Measurements from ENCODE around the gene EPHA8.

Gene EPHA8

DNA sequence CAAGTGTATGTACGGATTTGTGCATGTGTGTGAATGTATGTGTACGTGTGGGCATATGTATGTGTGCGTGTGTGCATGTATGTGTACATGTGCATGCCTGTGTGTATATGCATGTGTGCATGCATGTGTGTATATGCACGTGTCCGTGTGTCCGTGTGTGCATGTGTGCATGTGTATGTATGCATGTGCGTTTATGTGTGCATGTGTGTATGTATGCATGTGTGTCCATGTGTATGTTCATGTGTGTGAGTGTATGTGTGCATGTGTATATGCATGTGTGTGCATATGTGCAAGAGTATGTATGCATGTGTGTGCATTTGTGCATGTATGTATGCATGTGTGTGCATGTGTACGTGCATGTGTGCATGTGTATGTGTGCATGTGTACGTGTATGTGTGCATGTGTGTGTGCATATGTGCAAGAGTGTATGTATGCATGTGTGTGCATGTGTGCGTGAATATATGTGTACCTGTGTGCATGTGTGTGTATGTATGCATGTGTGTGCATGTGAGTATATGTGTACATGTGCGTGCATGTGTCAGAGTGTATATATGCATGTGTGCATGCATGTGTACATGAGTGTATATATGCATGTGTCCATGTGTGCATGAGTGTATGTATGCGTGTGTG, 15.6 kb downstream of the EPHA8 start:
- Histone ChIP-seq H3K36me3 (ENCODE audit: insufficient read depth, low read length) (no peaks in the 10 kb centered on the region), H3K4me1 (ENCODE audit: insufficient read depth, low read length) (no peaks in the 10 kb centered on the region), H3K9me3 (ENCODE audit: low read length) (no peaks in the 10 kb centered on the region), H3K27me3 (ENCODE audit: insufficient read depth, low read length) (peaks cover 15% of the 10 kb centered on the region), H2AFZ (ENCODE audit: low read depth, low read length) (no peak overlapping the region), H3K4me3 (ENCODE audit: low read length) (no peak overlapping the region)

DNA sequence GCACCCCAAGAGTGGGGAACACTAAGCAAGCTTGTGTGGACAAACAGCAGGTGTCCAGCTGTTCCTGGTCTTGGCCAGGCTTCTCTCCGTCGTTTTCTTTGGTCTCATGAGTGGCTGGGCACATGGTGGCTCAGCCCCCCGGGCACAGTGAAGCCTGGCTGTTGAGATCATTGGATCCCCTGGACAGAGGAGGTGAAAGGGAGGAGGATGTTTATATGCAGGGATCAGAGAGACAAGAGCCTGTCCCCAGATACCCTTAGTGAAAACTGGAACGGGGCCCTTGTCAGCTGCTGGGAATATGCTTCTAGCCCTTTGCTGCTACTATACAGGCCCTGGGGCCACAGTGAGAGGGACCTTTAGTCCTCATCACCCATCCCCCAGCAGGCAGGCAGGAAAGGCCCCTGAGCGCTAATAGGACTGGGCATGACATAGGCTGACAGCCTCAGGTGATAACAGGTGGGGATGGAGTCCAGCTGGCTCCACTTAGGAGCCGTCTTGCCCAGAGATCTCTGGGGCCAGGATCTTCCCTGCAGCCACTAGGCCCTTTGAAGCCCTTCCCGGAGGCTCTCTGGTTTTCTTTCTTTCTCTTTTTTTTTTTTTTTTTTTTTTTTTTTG, 16.4 kb downstream of the EPHA8 start:
- Histone ChIP-seq H3K9me3 (ENCODE audit: low read length) (no peaks in the 10 kb centered on the region), H3K4me3 (ENCODE audit: low read length) (no peak overlapping the region), H3K4me1 (ENCODE audit: insufficient read depth, low read length) (no peaks in the 10 kb centered on the region), H2AFZ (ENCODE audit: low read depth, low read length) (no peak overlapping the region), H3K27me3 (ENCODE audit: insufficient read depth, low read length) (peaks cover 21% of the 10 kb centered on the region), H3K36me3 (ENCODE audit: insufficient read depth, low read length) (no peaks in the 10 kb centered on the region)

DNA sequence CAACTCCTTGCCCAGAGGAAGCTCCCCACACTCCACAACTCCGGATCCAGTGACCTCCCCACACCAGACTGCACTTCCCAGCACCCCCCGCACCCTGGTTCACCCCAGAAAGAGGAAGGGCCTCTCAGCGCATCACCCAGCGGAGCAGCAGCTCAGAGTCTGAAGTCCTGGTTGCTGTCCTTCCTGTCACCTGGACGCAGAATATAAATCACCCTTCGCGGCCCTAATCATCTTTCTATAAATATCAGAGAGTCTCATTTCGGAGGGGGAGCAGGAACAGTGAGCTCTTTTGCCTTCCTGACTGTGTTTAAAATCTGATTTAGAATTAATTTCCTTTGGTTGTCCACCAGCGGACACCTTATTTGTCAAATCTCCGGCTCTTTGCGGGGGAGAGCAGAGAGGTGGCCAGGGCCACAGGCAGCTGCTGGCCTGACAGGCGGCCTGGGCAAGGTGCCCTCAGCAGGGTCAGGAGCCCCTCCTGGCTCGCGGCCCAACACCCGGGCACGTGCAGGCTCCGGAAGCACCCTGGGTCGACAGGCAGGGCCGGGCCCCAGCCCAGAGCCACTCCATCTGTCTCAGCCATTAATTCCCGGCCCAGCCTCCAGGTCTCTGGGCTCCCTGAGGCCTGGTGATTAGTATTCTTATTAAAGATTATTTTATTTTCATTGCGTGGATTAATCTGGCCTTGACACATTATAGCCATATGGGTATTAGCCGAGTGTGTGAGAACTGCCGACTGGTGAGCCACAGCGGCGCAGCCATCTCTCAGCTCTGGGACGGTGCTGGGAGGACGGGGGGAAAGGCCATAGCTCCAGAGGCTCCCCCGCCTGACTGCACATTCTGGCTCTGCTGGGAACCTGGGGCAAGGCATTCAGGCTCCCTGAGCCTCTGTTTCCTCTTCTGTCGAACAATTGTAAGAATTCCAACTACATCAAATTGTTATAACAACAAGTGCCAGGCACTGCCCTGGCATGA, 19.7 kb downstream of the EPHA8 start:
- peaks cover 42% of the 10 kb centered on the region for H3K27me3 ChIP-seq (ENCODE audit: insufficient read depth, low read length)
- no peak overlapping the region for H3K4me3 ChIP-seq (ENCODE audit: low read length)
- H2AFZ ChIP-seq (ENCODE audit: low read depth, low read length) = no peak overlapping the region
- no peaks in the 10 kb centered on the region for H3K4me1 ChIP-seq (ENCODE audit: insufficient read depth, low read length)
- no peaks in the 10 kb centered on the region for H3K9me3 ChIP-seq (ENCODE audit: low read length)
- H3K36me3 ChIP-seq (ENCODE audit: insufficient read depth, low read length) = no peaks in the 10 kb centered on the region

DNA sequence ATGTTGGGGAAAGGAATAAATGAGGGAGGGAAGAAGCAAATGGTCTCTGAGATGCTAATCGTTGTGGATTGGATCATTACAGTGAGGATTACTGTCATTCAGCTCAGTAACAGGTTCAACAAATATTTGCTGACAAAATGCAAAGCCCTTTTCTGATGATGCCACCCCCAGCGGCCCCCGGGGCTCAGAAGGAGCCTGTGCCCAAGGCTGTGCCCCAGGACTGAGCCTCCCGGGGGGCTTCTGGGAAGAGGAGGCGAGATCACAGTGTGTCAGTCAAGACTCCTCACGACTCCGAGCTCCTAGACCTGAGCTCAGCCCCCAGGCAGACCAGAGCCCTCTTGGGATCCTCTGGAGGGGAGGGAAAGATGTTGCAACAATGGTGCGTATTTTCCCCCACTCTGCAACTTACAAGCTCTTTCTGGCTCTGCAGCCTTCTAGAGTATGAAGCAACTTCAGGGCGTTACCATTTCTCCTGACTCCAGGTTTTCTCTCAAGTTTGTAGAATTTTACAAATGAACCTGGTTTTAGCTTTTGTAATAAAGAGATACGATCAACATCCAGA, 20.8 kb downstream of the EPHA8 start:
- Histone ChIP-seq H3K4me3 (ENCODE audit: low read length) (no peak overlapping the region), H3K36me3 (ENCODE audit: insufficient read depth, low read length) (no peaks in the 10 kb centered on the region), H2AFZ (ENCODE audit: low read depth, low read length) (no peak overlapping the region), H3K9me3 (ENCODE audit: low read length) (no peaks in the 10 kb centered on the region), H3K27me3 (ENCODE audit: insufficient read depth, low read length) (peaks cover 45% of the 10 kb centered on the region), H3K4me1 (ENCODE audit: insufficient read depth, low read length) (no peaks in the 10 kb centered on the region)

DNA sequence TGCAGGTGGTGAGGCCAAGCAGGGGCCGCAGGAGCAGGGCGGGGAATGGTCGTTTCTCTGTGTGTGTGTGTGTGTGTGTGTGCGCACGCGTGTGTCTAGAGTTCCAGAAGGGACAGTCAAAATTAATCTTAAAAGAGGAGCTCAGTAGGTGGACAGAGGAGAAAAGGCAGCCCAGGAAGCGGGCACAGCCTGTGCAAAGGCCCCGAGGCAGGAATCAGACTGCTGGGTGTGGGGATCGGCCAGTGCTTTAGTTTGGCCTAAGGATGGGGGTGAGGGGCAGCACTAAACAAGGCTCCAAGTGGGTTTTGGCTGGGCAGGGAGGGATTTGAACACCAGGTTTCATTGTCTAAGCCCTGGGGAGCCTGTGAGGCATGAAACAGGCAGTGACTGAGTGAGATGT, 21.7 kb downstream of the EPHA8 start:
- Histone ChIP-seq H3K4me1 (ENCODE audit: insufficient read depth, low read length) (no peaks in the 10 kb centered on the region), H3K9me3 (ENCODE audit: low read length) (no peaks in the 10 kb centered on the region), H3K36me3 (ENCODE audit: insufficient read depth, low read length) (no peaks in the 10 kb centered on the region), H2AFZ (ENCODE audit: low read depth, low read length) (no peak overlapping the region), H3K27me3 (ENCODE audit: insufficient read depth, low read length) (peaks cover 52% of the 10 kb centered on the region), H3K4me3 (ENCODE audit: low read length) (no peak overlapping the region)

DNA sequence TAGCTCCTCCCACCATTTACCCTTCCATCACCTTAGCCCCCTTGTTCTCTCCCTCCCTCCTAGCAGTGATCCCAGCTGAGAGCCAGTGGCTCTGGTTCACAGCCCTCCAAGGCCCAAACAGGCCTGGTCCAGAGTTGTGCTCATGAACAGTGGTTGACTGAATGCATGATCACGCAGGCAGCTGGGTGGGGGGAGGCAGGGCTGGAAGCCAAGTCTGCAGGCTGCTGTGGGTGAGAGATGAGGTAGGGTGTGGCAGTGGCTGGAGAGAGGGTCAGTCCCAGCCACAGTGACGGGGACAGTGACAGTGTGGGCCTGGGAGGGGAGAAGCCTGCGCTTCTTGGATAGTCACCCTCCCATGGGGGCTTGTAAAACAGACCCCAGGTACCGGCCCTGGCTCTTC, 22.2 kb downstream of the EPHA8 start:
- Histone ChIP-seq H3K4me3 (ENCODE audit: low read length) (no peak overlapping the region), H3K4me1 (ENCODE audit: insufficient read depth, low read length) (no peaks in the 10 kb centered on the region), H3K36me3 (ENCODE audit: insufficient read depth, low read length) (no peaks in the 10 kb centered on the region), H2AFZ (ENCODE audit: low read depth, low read length) (no peak overlapping the region), H3K27me3 (ENCODE audit: insufficient read depth, low read length) (peaks cover 57% of the 10 kb centered on the region), H3K9me3 (ENCODE audit: low read length) (no peaks in the 10 kb centered on the region)

DNA sequence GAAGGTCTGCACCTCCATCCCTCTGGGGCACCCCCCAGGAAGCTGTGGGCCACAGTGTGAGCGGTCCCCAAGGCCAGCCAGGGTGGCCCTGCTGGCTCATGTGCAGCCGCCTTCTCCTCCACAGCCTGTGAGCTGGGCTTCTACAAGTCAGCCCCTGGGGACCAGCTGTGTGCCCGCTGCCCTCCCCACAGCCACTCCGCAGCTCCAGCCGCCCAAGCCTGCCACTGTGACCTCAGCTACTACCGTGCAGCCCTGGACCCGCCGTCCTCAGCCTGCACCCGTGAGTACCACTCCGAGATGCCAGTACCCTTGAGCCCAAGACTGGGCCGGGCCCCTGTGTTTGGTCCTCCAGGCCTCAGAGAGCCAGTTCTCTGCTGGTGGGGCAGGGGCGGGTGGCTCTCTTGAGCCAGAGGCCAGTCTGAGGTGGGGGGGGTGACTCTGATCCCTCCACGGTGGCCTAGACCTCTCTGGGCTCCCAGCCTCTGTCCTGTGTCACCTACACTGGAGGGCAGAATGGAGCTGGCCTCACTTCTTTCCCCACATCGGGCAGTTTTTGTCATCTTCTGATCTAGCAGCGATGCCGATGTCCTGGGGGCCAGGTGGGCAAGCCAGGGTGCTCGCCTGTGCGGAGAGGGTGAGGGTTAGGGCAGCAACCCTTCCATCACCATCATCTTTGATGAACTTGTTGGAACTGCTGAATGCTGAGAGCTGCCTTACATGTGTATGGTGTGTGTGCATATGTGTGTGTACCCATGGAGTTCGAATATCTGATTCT, 23.3 kb downstream of the EPHA8 start:
- no peaks in the 10 kb centered on the region for H3K4me1 ChIP-seq (ENCODE audit: insufficient read depth, low read length)
- H3K4me3 ChIP-seq (ENCODE audit: low read length) = no peak overlapping the region
- H3K9me3 ChIP-seq (ENCODE audit: low read length) = no peaks in the 10 kb centered on the region
- H3K36me3 ChIP-seq (ENCODE audit: insufficient read depth, low read length) = no peaks in the 10 kb centered on the region
- peaks cover 62% of the 10 kb centered on the region for H3K27me3 ChIP-seq (ENCODE audit: insufficient read depth, low read length)
- no peak overlapping the region for H2AFZ ChIP-seq (ENCODE audit: low read depth, low read length)

DNA sequence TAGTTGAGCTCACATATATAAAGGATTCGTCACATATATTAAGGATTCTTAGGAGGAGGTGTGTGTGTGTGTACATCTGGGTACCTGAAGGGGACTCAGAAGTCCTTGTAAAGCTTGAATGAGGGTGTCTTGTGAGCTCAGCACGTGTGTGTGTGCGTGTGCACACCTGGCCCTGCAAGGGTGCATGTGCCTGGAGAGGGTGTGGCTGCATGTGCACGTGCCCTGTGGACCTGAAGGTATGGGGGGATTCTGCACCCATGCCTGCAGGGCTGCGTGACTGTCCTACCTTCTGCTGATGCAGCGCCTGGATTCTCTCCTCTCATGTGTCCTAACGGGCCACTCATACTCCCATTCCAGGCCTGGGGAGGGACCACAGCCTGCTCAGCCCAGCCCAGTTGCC, 24.0 kb downstream of the EPHA8 start:
- Histone ChIP-seq H3K36me3 (ENCODE audit: insufficient read depth, low read length) (no peaks in the 10 kb centered on the region), H3K9me3 (ENCODE audit: low read length) (no peaks in the 10 kb centered on the region), H3K4me1 (ENCODE audit: insufficient read depth, low read length) (no peaks in the 10 kb centered on the region), H3K4me3 (ENCODE audit: low read length) (no peak overlapping the region), H3K27me3 (ENCODE audit: insufficient read depth, low read length) (peaks cover 66% of the 10 kb centered on the region), H2AFZ (ENCODE audit: low read depth, low read length) (no peak overlapping the region)

DNA sequence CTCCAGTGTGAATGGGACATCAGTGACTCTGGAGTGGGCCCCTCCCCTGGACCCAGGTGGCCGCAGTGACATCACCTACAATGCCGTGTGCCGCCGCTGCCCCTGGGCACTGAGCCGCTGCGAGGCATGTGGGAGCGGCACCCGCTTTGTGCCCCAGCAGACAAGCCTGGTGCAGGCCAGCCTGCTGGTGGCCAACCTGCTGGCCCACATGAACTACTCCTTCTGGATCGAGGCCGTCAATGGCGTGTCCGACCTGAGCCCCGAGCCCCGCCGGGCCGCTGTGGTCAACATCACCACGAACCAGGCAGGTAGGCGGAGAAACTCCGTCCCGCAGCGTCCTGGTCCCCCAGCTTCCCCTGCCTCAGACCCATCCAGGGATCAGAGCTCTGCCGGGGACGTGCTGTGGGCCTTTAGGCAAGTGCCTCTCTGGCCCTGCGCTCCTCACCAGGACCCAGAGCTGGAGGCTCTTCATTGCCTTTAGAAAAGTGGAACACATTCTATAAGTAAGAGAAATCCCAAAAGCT, 25.7 kb downstream of the EPHA8 start:
- H3K27me3 ChIP-seq (ENCODE audit: insufficient read depth, low read length) = peaks cover 67% of the 10 kb centered on the region
- no peaks in the 10 kb centered on the region for H3K4me1 ChIP-seq (ENCODE audit: insufficient read depth, low read length)
- no peak overlapping the region for H3K4me3 ChIP-seq (ENCODE audit: low read length)
- H3K9me3 ChIP-seq (ENCODE audit: low read length) = no peaks in the 10 kb centered on the region
- no peaks in the 10 kb centered on the region for H3K36me3 ChIP-seq (ENCODE audit: insufficient read depth, low read length)
- H2AFZ ChIP-seq (ENCODE audit: low read depth, low read length) = no peak overlapping the region

DNA sequence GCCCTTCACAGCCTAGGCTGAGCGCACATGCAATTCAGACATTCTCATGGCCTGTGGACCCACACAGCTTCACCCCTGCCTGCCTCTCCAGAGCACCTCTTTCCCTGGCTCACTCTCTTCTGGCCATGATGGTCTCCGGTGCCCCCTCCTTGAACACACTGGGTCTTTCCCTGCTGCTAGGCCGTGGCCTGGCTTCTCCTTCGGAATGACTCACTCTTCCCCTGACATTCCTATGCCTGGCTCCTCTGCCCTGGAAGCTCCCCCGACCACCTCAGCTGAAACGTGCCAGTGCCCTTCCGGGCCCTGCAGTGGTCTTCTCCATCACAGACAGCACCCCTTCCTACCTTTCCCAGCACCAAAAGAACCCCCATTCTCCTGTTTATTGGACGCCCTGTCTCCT, 28.3 kb downstream of the EPHA8 start:
- Histone ChIP-seq H2AFZ (ENCODE audit: low read depth, low read length) (no peak overlapping the region), H3K4me3 (ENCODE audit: low read length) (no peak overlapping the region), H3K27me3 (ENCODE audit: insufficient read depth, low read length) (peaks cover 74% of the 10 kb centered on the region), H3K36me3 (ENCODE audit: insufficient read depth, low read length) (no peaks in the 10 kb centered on the region), H3K9me3 (ENCODE audit: low read length) (no peaks in the 10 kb centered on the region), H3K4me1 (ENCODE audit: insufficient read depth, low read length) (no peaks in the 10 kb centered on the region)

DNA sequence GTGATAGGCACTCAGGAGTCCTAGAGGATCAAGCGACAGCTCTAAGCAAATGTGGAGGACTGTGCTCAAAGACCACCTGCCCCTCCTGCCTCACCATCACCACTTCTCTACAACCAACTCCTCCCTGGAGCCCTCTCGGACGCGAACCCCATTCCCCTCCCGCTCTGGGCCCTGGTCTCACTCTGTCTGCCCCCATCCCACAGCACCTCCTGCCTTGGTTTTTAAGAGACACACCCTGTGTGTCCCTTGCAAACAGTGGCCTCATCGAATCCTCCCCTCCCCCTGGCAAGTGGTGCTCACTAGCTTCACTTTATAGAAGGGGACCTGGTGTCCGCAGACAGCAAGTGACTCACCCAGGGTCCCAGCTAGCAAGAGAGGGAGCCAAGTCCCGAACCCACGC, 28.8 kb downstream of the EPHA8 start:
- Histone ChIP-seq H3K4me1 (ENCODE audit: insufficient read depth, low read length) (no peaks in the 10 kb centered on the region), H3K4me3 (ENCODE audit: low read length) (no peak overlapping the region), H3K27me3 (ENCODE audit: insufficient read depth, low read length) (peaks cover 74% of the 10 kb centered on the region), H2AFZ (ENCODE audit: low read depth, low read length) (no peak overlapping the region), H3K9me3 (ENCODE audit: low read length) (no peaks in the 10 kb centered on the region), H3K36me3 (ENCODE audit: insufficient read depth, low read length) (no peaks in the 10 kb centered on the region)

DNA sequence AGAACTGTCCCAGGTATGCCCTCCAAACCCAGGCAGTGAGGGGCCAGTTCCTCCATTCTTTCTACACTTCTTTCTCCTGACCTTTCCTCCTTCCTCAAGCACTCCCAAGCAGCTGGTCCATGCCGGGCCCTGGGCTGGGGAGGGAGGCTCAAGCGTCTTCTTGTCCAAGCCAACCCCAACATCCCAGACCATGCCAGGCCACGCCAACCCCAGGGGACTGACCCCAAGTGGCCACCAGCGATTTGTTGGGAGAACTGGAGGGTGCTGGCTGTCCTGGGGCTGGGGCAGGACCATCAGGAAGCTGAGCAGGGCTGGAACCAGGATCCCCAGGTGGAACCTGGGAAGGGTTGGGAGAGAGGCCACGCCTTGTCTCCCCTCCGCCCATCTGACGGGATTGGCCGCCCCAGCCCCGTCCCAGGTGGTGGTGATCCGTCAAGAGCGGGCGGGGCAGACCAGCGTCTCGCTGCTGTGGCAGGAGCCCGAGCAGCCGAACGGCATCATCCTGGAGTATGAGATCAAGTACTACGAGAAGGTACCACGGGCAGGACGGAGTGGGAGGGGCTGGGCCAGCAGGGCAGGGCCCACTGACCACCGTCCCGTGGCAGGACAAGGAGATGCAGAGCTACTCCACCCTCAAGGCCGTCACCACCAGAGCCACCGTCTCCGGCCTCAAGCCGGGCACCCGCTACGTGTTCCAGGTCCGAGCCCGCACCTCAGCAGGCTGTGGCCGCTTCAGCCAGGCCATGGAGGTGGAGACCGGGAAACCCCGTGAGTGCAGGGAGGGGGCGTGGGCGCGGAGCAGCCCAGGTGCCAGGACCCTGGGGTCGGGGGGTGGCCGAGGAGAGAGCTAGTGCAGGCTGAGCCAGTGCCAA, 29.9 kb downstream of the EPHA8 start:
- H2AFZ ChIP-seq (ENCODE audit: low read depth, low read length) = no peak overlapping the region
- no peaks in the 10 kb centered on the region for H3K9me3 ChIP-seq (ENCODE audit: low read length)
- no peaks in the 10 kb centered on the region for H3K4me1 ChIP-seq (ENCODE audit: insufficient read depth, low read length)
- H3K27me3 ChIP-seq (ENCODE audit: insufficient read depth, low read length) = peaks cover 73% of the 10 kb centered on the region
- no peaks in the 10 kb centered on the region for H3K36me3 ChIP-seq (ENCODE audit: insufficient read depth, low read length)
- no peak overlapping the region for H3K4me3 ChIP-seq (ENCODE audit: low read length)
